ENCODE results near the gene BMP6. TPM values are rescaled to one million over a fixed set of nuclear protein-coding genes. Genes with fewer than 3 reads are reported as not detected.

BMP6 gene
- total RNA-seq, 1 experiment from 2014 or later = 0.28 TPM

GRCh38 chr6:7866526-7866925 lies 140.6 kb downstream of the BMP6 start:
- Histone ChIP-seq H2BK20ac (ENCODE audit: low read depth, low read length, poor library complexity, severe bottlenecking) (no peak overlapping the region), H3K4me2 (ENCODE audit: insufficient read depth, insufficient read length, low read length) (no peak overlapping the region), H3K18ac (ENCODE audit: insufficient read length, low read depth, low read length) (no peak overlapping the region), H3K14ac (ENCODE audit: insufficient read depth, low read length) (no peak overlapping the region), H4K5ac (ENCODE audit: insufficient read length, low read depth, low read length) (no peak overlapping the region), H3K79me1 (ENCODE audit: insufficient read depth, low read depth, low read length, poor library complexity, severe bottlenecking) (no peaks in the 10 kb centered on the region), H2BK12ac (ENCODE audit: insufficient read length, low read depth, low read length) (no peak overlapping the region), H4K91ac (ENCODE audit: insufficient read length, low read depth, low read length) (no peak overlapping the region), H3K23me2 (ENCODE audit: insufficient read length, low read depth, low read length, poor library complexity, severe bottlenecking) (no peaks in the 10 kb centered on the region), H2BK15ac (ENCODE audit: low read depth, low read length) (no peak overlapping the region), H3K23ac (ENCODE audit: insufficient read length, low read depth, low read length) (no peak overlapping the region), H3T11ph (ENCODE audit: low read length) (no peak overlapping the region), H3K4ac (ENCODE audit: low read depth, low read length) (no peak overlapping the region), H3K9ac (ENCODE audit: extremely low read depth, insufficient read length, low read length) (no peak overlapping the region), H2AFZ (ENCODE audit: low read length) (no peak overlapping the region), H3K79me2 (ENCODE audit: insufficient read depth, low read length) (no peaks in the 10 kb centered on the region), H2AK5ac (ENCODE audit: insufficient read length, low read length) (no peak overlapping the region), H3K9me3 (ENCODE audit: control insufficient read depth, low read depth, low read length) (no peaks in the 10 kb centered on the region), H3K56ac (ENCODE audit: insufficient read length, low read depth, low read length) (no peak overlapping the region), H3K27ac (ENCODE audit: insufficient read length, low read depth, low read length) (no peak overlapping the region), H2BK5ac (ENCODE audit: insufficient read length, low read length) (no peak overlapping the region), H3K4me1 (ENCODE audit: insufficient read depth, low read length) (no peaks in the 10 kb centered on the region), H4K20me1 (ENCODE audit: control insufficient read depth, insufficient read depth, insufficient read length) (no peaks in the 10 kb centered on the region), H3K27me3 (ENCODE audit: insufficient read depth, low read length) (no peaks in the 10 kb centered on the region), H2BK120ac (ENCODE audit: low read depth, low read length, poor library complexity, severe bottlenecking) (no peak overlapping the region), H4K8ac (replicated peaks; ENCODE audit: insufficient read length, low read depth, low read length) (no peak overlapping the region)
- peaks cover 2 to 3% of the 10 kb centered on the region in 2 experiments; a peak in 2 of 5 replicates for H3K9me3 Mint-ChIP-seq
- DNase-seq = no peak
- H3K4me1 Mint-ChIP-seq = no peaks in the 10 kb centered on the region
- H3K4me3 Mint-ChIP-seq = no peak overlapping the region
- no peaks in the 10 kb centered on the region for H3K27me3 Mint-ChIP-seq (ENCODE audit: low read depth)
- no CpG with 5 or more reads among the region's 1 CpG for WGBS (ENCODE audit: extremely low coverage, insufficient read length, low lambda C conversion rate)
- H3K27ac Mint-ChIP-seq = no peak overlapping the region
- H3K36me3 Mint-ChIP-seq (ENCODE audit: insufficient read depth in 1 of 3, low read depth in 3 of 3) = peaks cover 0 to 4% (median 3%) of the 10 kb centered on the region in 3 experiments; a peak in 2 of 7 replicates
- TF ChIP-seq CTCF (conservative IDR thresholded peaks at IDR 0.05) = no peak
